Spleen (tissue), 11 donors: Measurements from ENCODE around the gene SNAPC2. TPM values are rescaled to one million over a fixed set of nuclear protein-coding genes. Genes with fewer than 3 reads are reported as not detected.

Source experiments
- DNase-seq: peaks from one replicate; pipeline ENCODE4 v3.0.0-alpha.2; 2020
- H3K27ac ChIP-seq, 8 donors: fragments of 200-600 bp; sonication (generic) in 7 of 8; 1 replicate in 4 of 8; 2 replicates in 4 of 8; pipeline versions ENCODE4 v1.5.0 to v1.8.0; 2016 to 2021; ENCODE audit warnings: inconsistent platforms in 4 of 8, mild to moderate bottlenecking in 4 of 8, moderate library complexity in 1 of 8
- H3K27me3 ChIP-seq, 7 donors: fragments of 200-600 bp; sonication (generic) in 6 of 7; replicated peaks in 1 of 7; 1 replicate in 4 of 7; 2 replicates in 3 of 7; pipeline versions ENCODE4 v1.5.0 to v1.8.0; 2016 to 2021; ENCODE audit warnings: inconsistent platforms in 3 of 7, mild to moderate bottlenecking in 1 of 7
- H3K36me3 ChIP-seq, 6 donors: fragments of 200-600 bp; sonication (generic) in 5 of 6; 1 replicate in 4 of 6; 2 replicates in 2 of 6; pipeline versions ENCODE4 v1.5.0 to v1.8.0; 2016 to 2021; ENCODE audit warnings: inconsistent platforms in 2 of 6
- H3K4me1 ChIP-seq, 6 donors: fragments of 200-600 bp; sonication (generic) in 5 of 6; 1 replicate in 3 of 6; 2 replicates in 3 of 6; pipeline versions ENCODE4 v1.5.0 to v1.8.0; 2016 to 2021; ENCODE audit warnings: inconsistent platforms in 3 of 6
- H3K4me3 ChIP-seq, 8 donors: fragments of 200-600 bp; sonication (generic) in 7 of 8; 1 replicate in 4 of 8; 2 replicates in 4 of 8; pipeline versions ENCODE4 v1.5.0 to v1.8.0; 2016 to 2021; ENCODE audit warnings: inconsistent platforms in 4 of 8, mild to moderate bottlenecking in 4 of 8, moderate library complexity in 2 of 8
- H3K9me3 ChIP-seq, 8 donors: fragments of 200-600 bp; sonication (generic) in 7 of 8; 1 replicate in 4 of 8; 2 replicates in 4 of 8; pipeline versions ENCODE4 v1.5.0 to v1.8.0; 2016 to 2021; ENCODE audit warnings: inconsistent platforms in 4 of 8
- POLR2A ChIP-seq, 3 donors: fragments of 450-650 bp; IDR thresholded peaks; one replicate each; pipeline ENCODE4 v1.5.1; 2017; ENCODE audit warnings: antibody characterized with exemption in 3 of 3, mild to moderate bottlenecking in 1 of 3
- POLR2AphosphoS5 ChIP-seq, 3 donors: sonication (generic); formaldehyde crosslinking; IDR thresholded peaks; one replicate each; pipeline ENCODE4 v1.5.1; 2017; ENCODE audit warnings: antibody characterized with exemption in 3 of 3
- WGBS, 5 donors: extraction: QIAGEN DNeasy Blood & Tissue Kit in 3 of 5; methylation state at CpG; one replicate each; pipeline versions ENCODE4 v1.1.5 to v1.1.7; 2013 to 2018; 5-methylcytosine and 5-hydroxymethylcytosine counted together
- intact Hi-C: fragments of 100-400 bp; cut with DNase I; formaldehyde crosslinking; loops from one replicate; pipeline ENCODE4 v1.15.0; 2023; ENCODE audit warnings: low total_unique reads
- polyA plus RNA-seq, 3 donors: library from polyadenylated mRNA; stranded (reverse); fragments of 200-250 nt; gene quantifications; one replicate each; pipeline ENCODE4 v1.2.1, GENCODE V29; 2013
- total RNA-seq, 7 donors: library from RNA; depleted of rRNA in 3 of 7; stranded (reverse); fragments of >200 nt in 3 of 7; fragmentation: NEBNext Ultra II Directional in 4 of 7; extraction: Animal tissue kit (Norgen Biotek cat#: 25700) in 4 of 7; gene quantifications; one replicate each; pipeline versions ENCODE4 v1.1.0 to v1.2.1, GENCODE V29; 2016 to 2021
- TF ChIP-seq, protein P1 (sequence below), 11 experiments: fragments of 200-600 bp in 7 of 11; fragments of 450-650 bp in 4 of 11; sonication (generic) in 4 of 11; IDR thresholded peaks in 8 of 11; conservative IDR thresholded peaks in 3 of 11; 1 replicate in 7 of 11; 2 replicates in 4 of 11; pipeline versions ENCODE4 v1.4.0 to v1.8.0; 2016 to 2021; ENCODE audit warnings: antibody characterized with exemption in 11 of 11, inconsistent platforms in 4 of 11, mild to moderate bottlenecking in 1 of 11
- donor health status: healthy with polysubstance abuse.
- donor health status: DM: no; HTN: no; CAD: no; lungs with moderate emphysema.
- donor health status: DM: no; HTN: no; CAD: no.
- donor health status: Bipolar disorder and iron deficiency.
- donor health status: healthy.
- donor health status: DM: no; HTN: no; CAD: no.
- donor health status: DM: yes; HTN: yes; CAD: no.

SNAPC2 gene
- total and polyA plus RNA-seq, 10 donors: 13.1 to 23.9 (median 18.5) TPM

GRCh38 chr19:7914598-7915045, 5.5 kb upstream of the SNAPC2 start, which contains the start of gene TGFBR3L:
TSS of gene TGFBR3L (plus strand) at chr19:7914830.
- 71 to 79% (median 77%) methylated on average over 9 to 12 of the region's 12 CpGs for WGBS, 5 donors
- H3K4me3 ChIP-seq: no peak within 1 kb of the TSS
- H3K9me3 ChIP-seq: no peaks in the 10 kb centered on the region
- intact Hi-C loops: no loop called here
- H3K4me1 ChIP-seq: peaks cover 21 to 67% (median 43%) of the 10 kb centered on the region in 6 donors
- no peak for TF ChIP-seq POLR2A (IDR thresholded peaks at IDR 0.05)
- TF ChIP-seq POLR2AphosphoS5 (IDR thresholded peaks at IDR 0.05): peak; percentile 55 to 78 (median 60)
- TF ChIP-seq, protein P1, sequence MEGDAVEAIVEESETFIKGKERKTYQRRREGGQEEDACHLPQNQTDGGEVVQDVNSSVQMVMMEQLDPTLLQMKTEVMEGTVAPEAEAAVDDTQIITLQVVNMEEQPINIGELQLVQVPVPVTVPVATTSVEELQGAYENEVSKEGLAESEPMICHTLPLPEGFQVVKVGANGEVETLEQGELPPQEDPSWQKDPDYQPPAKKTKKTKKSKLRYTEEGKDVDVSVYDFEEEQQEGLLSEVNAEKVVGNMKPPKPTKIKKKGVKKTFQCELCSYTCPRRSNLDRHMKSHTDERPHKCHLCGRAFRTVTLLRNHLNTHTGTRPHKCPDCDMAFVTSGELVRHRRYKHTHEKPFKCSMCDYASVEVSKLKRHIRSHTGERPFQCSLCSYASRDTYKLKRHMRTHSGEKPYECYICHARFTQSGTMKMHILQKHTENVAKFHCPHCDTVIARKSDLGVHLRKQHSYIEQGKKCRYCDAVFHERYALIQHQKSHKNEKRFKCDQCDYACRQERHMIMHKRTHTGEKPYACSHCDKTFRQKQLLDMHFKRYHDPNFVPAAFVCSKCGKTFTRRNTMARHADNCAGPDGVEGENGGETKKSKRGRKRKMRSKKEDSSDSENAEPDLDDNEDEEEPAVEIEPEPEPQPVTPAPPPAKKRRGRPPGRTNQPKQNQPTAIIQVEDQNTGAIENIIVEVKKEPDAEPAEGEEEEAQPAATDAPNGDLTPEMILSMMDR (IDR thresholded peaks at IDR 0.05 in 8 of 11, conservative IDR thresholded peaks at IDR 0.05 in 3 of 11): no peak
- H3K27me3 ChIP-seq: peaks cover 0 to 58% (median 52%) of the 10 kb centered on the region in 7 donors
- peak; percentile 71 for DNase-seq
- H3K36me3 ChIP-seq: peaks cover 0 to 44% (median 34%) of the 10 kb centered on the region in 6 donors
- H3K27ac ChIP-seq: no peak within 1 kb of the TSS

GRCh38 chr19:7915250-7916102, 4.7 kb upstream of the SNAPC2 start:
- no peak for DNase-seq
- peaks cover 0 to 61% (median 52%) of the 10 kb centered on the region in 7 donors for H3K27me3 ChIP-seq

GRCh38 chr19:7916103-7916954, 3.8 kb upstream of the SNAPC2 start:
- Histone ChIP-seq H3K27ac (peak overlapping the region in 1 of 8 donors; percentile 4), H3K4me1 (peaks cover 27 to 67% (median 52%) of the 10 kb centered on the region in 6 donors)
- DNase-seq: peak; percentile 89

More at GRCh38 chr19:7915250-7916102, 4.7 kb upstream of the SNAPC2 start:
- H3K4me1 ChIP-seq: peaks cover 25 to 70% (median 48%) of the 10 kb centered on the region in 6 donors
- TF ChIP-seq POLR2AphosphoS5 (IDR thresholded peaks at IDR 0.05): peak in 1 of 3 donors; percentile 21
- TF ChIP-seq, protein P1 (IDR thresholded peaks at IDR 0.05 in 8 of 11, conservative IDR thresholded peaks at IDR 0.05 in 3 of 11): no peak
- no peak for TF ChIP-seq POLR2A (IDR thresholded peaks at IDR 0.05)
- intact Hi-C loops: no loop called here
- peak overlapping the region in 6 of 8 donors; percentile 25 to 70 (median 41) for H3K4me3 ChIP-seq
- 52 to 60% (median 54%) methylated on average over 20 to 24 of the region's 24 CpGs for WGBS, 5 donors
- H3K27ac ChIP-seq: no peak overlapping the region
- H3K36me3 ChIP-seq: peaks cover 0 to 36% (median 26%) of the 10 kb centered on the region in 6 donors
- H3K9me3 ChIP-seq: no peaks in the 10 kb centered on the region

More at GRCh38 chr19:7916103-7916954, 3.8 kb upstream of the SNAPC2 start:
- TF ChIP-seq POLR2AphosphoS5 (IDR thresholded peaks at IDR 0.05): peak in 1 of 3 donors; percentile 54
- TF ChIP-seq, protein P1 (IDR thresholded peaks at IDR 0.05 in 8 of 11, conservative IDR thresholded peaks at IDR 0.05 in 3 of 11): no peak
- peaks cover 0 to 27% (median 17%) of the 10 kb centered on the region in 6 donors for H3K36me3 ChIP-seq
- WGBS, 5 donors: 0 to 2% (median 1%) methylated on average over 38 to 104 of the region's 104 CpGs
- peaks cover 0 to 61% (median 52%) of the 10 kb centered on the region in 7 donors for H3K27me3 ChIP-seq
- no peaks in the 10 kb centered on the region for H3K9me3 ChIP-seq
- peak overlapping the region in 7 of 8 donors; percentile 25 to 70 (median 40) for H3K4me3 ChIP-seq
- intact Hi-C loops: no loop called here
